IMR-90 (cell line): Measurements from ENCODE around the gene SOS1. TPM values are rescaled to one million over a fixed set of nuclear protein-coding genes. Genes with fewer than 3 reads are reported as not detected.

Source experiments
- ATAC-seq: fragments of 200-7000 bp; cut with Tn5 transposase; 2 replicates; pipeline ENCODE4 v1.9.1; 2020; ENCODE audit warnings: low read depth, mild to moderate bottlenecking, moderate library complexity
- BruUV-seq: library from RNA; stranded (reverse); fragments of 400-500 nt; replicated peaks from 2 replicates; lab custom pipeline; 2021; lab: Mats Ljungman, UMichigan
- CTCF ChIA-PET: fragments of 300-600 bp; formaldehyde crosslinking; extraction: SDS; loops from one replicate; lab custom pipeline; 2021; ENCODE audit warnings: antibody characterized with exemption; lab: Yijun Ruan, JAX
- POLR2A ChIA-PET: fragments of 300-600 bp; sonication (Branson Sonifier 250); formaldehyde crosslinking; loops from one replicate; lab custom pipeline; 2022; ENCODE audit warnings: antibody characterized with exemption; ENCODE audit not compliant: unreplicated experiment; lab: Charles Lee
- DNase-seq: peaks from one replicate; pipeline ENCODE4 v3.0.0; 2013
- H2AFZ ChIP-seq: replicated peaks from 2 replicates; pipeline ENCODE3; 2013; ENCODE audit warnings: low read length, mild to moderate bottlenecking; ENCODE audit not compliant: poor library complexity
- H2AK5ac ChIP-seq: 2 replicates; pipeline ENCODE4 v1.6.1; 2013; ENCODE audit warnings: low read depth, low read length, inconsistent platforms
- H2AK9ac ChIP-seq: replicated peaks from 2 replicates; pipeline ENCODE3; 2013; ENCODE audit warnings: mild to moderate bottlenecking, low read depth, low read length, moderate library complexity; ENCODE audit not compliant: poor library complexity
- H2BK120ac ChIP-seq: 2 replicates; pipeline ENCODE4 v1.6.1; 2013; ENCODE audit warnings: low read depth, low read length, inconsistent platforms
- H2BK15ac ChIP-seq: 3 replicates; pipeline ENCODE4 v1.6.1; 2013; ENCODE audit warnings: low read depth, low read length, inconsistent platforms
- H2BK20ac ChIP-seq: 2 replicates; pipeline ENCODE4 v1.6.1; 2013; ENCODE audit warnings: low read depth, mild to moderate bottlenecking, inconsistent platforms, low read length, moderate library complexity
- H2BK5ac ChIP-seq: 2 replicates; pipeline ENCODE4 v1.6.1; 2013; ENCODE audit warnings: mild to moderate bottlenecking, low read depth, low read length, inconsistent platforms; ENCODE audit not compliant: poor library complexity, severe bottlenecking
- H3K14ac ChIP-seq: replicated peaks from 2 replicates; pipeline ENCODE4 v1.6.1; 2013; ENCODE audit warnings: low read depth, low read length, inconsistent platforms
- H3K18ac ChIP-seq: 2 replicates; pipeline ENCODE4 v1.6.1; 2013; ENCODE audit warnings: low read depth, low read length, control low read depth
- H3K23ac ChIP-seq: 2 replicates; pipeline ENCODE4 v1.6.1; 2013; ENCODE audit warnings: low read depth, low read length, inconsistent platforms
- H3K27ac ChIP-seq: 2 replicates; pipeline ENCODE4 v1.5.1; 2013; ENCODE audit warnings: mild to moderate bottlenecking, control low read depth, low read length; ENCODE audit not compliant: insufficient read depth
- H3K27me3 ChIP-seq: 2 replicates; pipeline ENCODE4 v1.6.1; 2013; ENCODE audit warnings: low read length; ENCODE audit not compliant: control insufficient read depth, insufficient read depth
- H3K36me3 ChIP-seq: 2 replicates; pipeline ENCODE4 v1.6.1; 2013; ENCODE audit warnings: low read length, mixed read lengths; ENCODE audit not compliant: control insufficient read depth, insufficient read depth
- H3K4ac ChIP-seq: 2 replicates; pipeline ENCODE4 v1.6.1; 2013; ENCODE audit warnings: low read depth, low read length, inconsistent platforms
- H3K4me1 ChIP-seq: 2 replicates; pipeline ENCODE4 v1.6.1; 2013; ENCODE audit warnings: low read length, mixed read lengths; ENCODE audit not compliant: control insufficient read depth, insufficient read depth
- H3K4me2 ChIP-seq: 2 replicates; pipeline ENCODE4 v1.6.1; 2013; ENCODE audit warnings: low read depth, mild to moderate bottlenecking, control low read depth, low read length, moderate library complexity
- H3K4me3 ChIP-seq: 2 replicates; pipeline ENCODE4 v1.5.1; 2013; ENCODE audit warnings: low read depth, mild to moderate bottlenecking, control low read depth, low read length, moderate library complexity; ENCODE audit not compliant: insufficient read depth
- H3K56ac ChIP-seq: 2 replicates; pipeline ENCODE4 v1.6.1; 2013; ENCODE audit warnings: low read length, inconsistent platforms; ENCODE audit not compliant: insufficient read depth; ENCODE audit errors: extremely low read depth
- H3K79me1 ChIP-seq, 2 experiments: 2 replicates each; pipeline ENCODE4 v1.6.1; 2013; ENCODE audit warnings: low read length in 2 of 2, inconsistent platforms in 1 of 2, low read depth in 1 of 2
- H3K9ac ChIP-seq: 2 replicates; pipeline ENCODE4 v1.6.1; 2013; ENCODE audit warnings: low read depth, low read length, control low read depth
- H3K9me1 ChIP-seq: 2 replicates; pipeline ENCODE4 v1.6.1; 2013; ENCODE audit warnings: low read length, inconsistent platforms; ENCODE audit not compliant: insufficient read depth
- H3K9me3 ChIP-seq: 2 replicates; pipeline ENCODE4 v1.6.1; 2013; ENCODE audit warnings: low read length; ENCODE audit not compliant: control insufficient read depth, insufficient read depth
- H4K20me1 ChIP-seq: 2 replicates; pipeline ENCODE4 v1.6.1; 2013; ENCODE audit warnings: low read length, inconsistent platforms; ENCODE audit not compliant: insufficient read depth
- H4K5ac ChIP-seq: 2 replicates; pipeline ENCODE4 v1.6.1; 2013; ENCODE audit warnings: mild to moderate bottlenecking, low read depth, low read length, control low read depth
- H4K8ac ChIP-seq, 2 experiments: 2 replicates each; pipeline ENCODE4 v1.6.1; 2013; ENCODE audit warnings: low read depth in 2 of 2, low read length in 2 of 2, control low read depth in 1 of 2, inconsistent platforms in 1 of 2
- H4K91ac ChIP-seq: 2 replicates; pipeline ENCODE4 v1.6.1; 2013; ENCODE audit warnings: low read depth, low read length, inconsistent platforms; ENCODE audit not compliant: insufficient read depth
- MAFK ChIP-seq: IDR thresholded peaks from 2 replicates; pipeline ENCODE4 v1.6.1; 2012; ENCODE audit warnings: low read depth, low read length, improper control_type of control experiment
- MAZ ChIP-seq: IDR thresholded peaks from 2 replicates; pipeline ENCODE4 v1.6.1; 2012; ENCODE audit warnings: low read depth, mild to moderate bottlenecking, low read length, improper control_type of control experiment, moderate library complexity, borderline replicate concordance
- MXI1 ChIP-seq: IDR thresholded peaks from 2 replicates; pipeline ENCODE4 v1.6.1; 2012; ENCODE audit warnings: low read depth, mild to moderate bottlenecking, low read length, moderate library complexity, borderline replicate concordance
- WGBS, 2 experiments: methylation state at CpG; one replicate each; pipeline versions ENCODE4 v1.1.5 to v1.1.7; 2013; ENCODE audit warnings: missing lambda C conversion rate in 2 of 2; ENCODE audit not compliant: insufficient read length in 1 of 2; ENCODE audit errors: extremely low coverage in 2 of 2; 5-methylcytosine and 5-hydroxymethylcytosine counted together
- dilution Hi-C: fragments of 300-500 bp; cut with HindIII; formaldehyde crosslinking; loops from one replicate; pipeline ENCODE4 v1.14.3; 2018; ENCODE audit warnings: low sequenced_read_pairs; ENCODE audit not compliant: unreplicated experiment
- in situ Hi-C: fragments of 300-500 bp; cut with MboI; formaldehyde crosslinking; loops from 3 replicates; pipeline ENCODE4 v1.14.3; 2019; ENCODE audit warnings: low sequenced_read_pairs, inconsistent platforms, mixed read lengths
- intact Hi-C: fragments of 100-400 bp; cut with micrococcal nuclease; formaldehyde crosslinking; loops from 2 replicates; pipeline ENCODE4 v1.10.0; 2022
- polyA plus RNA-seq, 3 experiments: library from polyadenylated mRNA; depleted of rRNA; stranded (reverse); fragments of >200 nt; gene quantifications; 2 replicates each; pipeline ENCODE4 v1.2.3, GENCODE V29; 2012; ENCODE audit warnings: low replicate concordance in 1 of 3
- total RNA-seq: library from RNA; depleted of rRNA; stranded (reverse); fragments of >200 nt; gene quantifications from 2 replicates; pipeline ENCODE4 v1.2.3, GENCODE V29; 2012
- TF ChIP-seq, protein P1 (sequence below): fragments of 150-350 bp; IDR thresholded peaks from 2 replicates; pipeline ENCODE4 v1.6.1; 2016; ENCODE audit warnings: low read depth, mild to moderate bottlenecking, low read length, moderate library complexity, borderline replicate concordance

The SOS1 gene
- total and polyA plus RNA-seq, 2 of the 4 experiments (the other 2 are of a cell fraction), result 8.2 to 11.2 TPM

DNA sequence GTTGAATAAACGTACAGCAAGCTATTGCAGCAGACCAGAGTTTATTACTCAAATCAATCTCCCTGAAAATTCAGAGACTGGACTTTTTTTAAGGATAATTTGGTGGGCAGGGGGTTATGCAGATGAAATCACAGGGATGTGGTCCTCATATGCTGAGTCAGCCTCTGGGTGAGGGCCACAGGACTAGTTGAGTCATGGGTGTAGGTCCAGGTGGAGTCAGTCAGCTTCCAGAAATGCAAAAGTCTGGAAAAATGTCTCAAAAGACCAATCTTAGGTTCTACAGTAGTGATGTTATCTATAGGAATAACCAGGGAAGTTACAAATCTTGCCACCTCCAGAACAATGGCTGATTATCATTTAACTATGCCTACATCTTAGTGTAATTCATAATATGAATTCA, 180.1 kb downstream of the SOS1 start:
- dilution Hi-C loops, result no loop called here
- BruUV-seq, result no TSS peak
- CTCF ChIA-PET, result no interaction called here
- no peak overlapping the region for H3K4me2 ChIP-seq
- intact Hi-C loops, result no loop called here
- no peak overlapping the region for H3K56ac ChIP-seq
- H3K27me3 ChIP-seq, result no peaks in the 10 kb centered on the region; the same call in 1 of the 2 replicates
- H3K4ac ChIP-seq, result no peak overlapping the region
- no peaks in the 10 kb centered on the region for H3K79me1 ChIP-seq
- no peak overlapping the region for H4K8ac ChIP-seq
- TF ChIP-seq MAZ (no peak), MAFK (peak; percentile 27; the same call in 1 of the 2 replicates), MXI1 (no peak)
- TF ChIP-seq, protein P1, sequence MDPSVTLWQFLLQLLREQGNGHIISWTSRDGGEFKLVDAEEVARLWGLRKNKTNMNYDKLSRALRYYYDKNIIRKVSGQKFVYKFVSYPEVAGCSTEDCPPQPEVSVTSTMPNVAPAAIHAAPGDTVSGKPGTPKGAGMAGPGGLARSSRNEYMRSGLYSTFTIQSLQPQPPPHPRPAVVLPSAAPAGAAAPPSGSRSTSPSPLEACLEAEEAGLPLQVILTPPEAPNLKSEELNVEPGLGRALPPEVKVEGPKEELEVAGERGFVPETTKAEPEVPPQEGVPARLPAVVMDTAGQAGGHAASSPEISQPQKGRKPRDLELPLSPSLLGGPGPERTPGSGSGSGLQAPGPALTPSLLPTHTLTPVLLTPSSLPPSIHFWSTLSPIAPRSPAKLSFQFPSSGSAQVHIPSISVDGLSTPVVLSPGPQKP, result no peak
- no peak overlapping the region for H3K4me3 ChIP-seq
- no peak overlapping the region for H2AFZ ChIP-seq
- no peak for DNase-seq
- no peak overlapping the region for H3K18ac ChIP-seq
- H3K14ac ChIP-seq, result no peak overlapping the region
- POLR2A ChIA-PET, result no interaction called here
- no peak overlapping the region for H2BK5ac ChIP-seq
- H4K91ac ChIP-seq, result no peak overlapping the region
- H3K27ac ChIP-seq, result no peak overlapping the region
- 0 out of 2 replicates have a peak, but pooled peaks cover 3% of the 10 kb centered on the region for H3K9me1 ChIP-seq
- H4K5ac ChIP-seq, result no peak overlapping the region
- H3K23ac ChIP-seq, result no peak overlapping the region
- no peak for ATAC-seq
- H4K20me1 ChIP-seq, result no peaks in the 10 kb centered on the region
- no peak overlapping the region for H2BK20ac ChIP-seq
- in situ Hi-C loops, result loop anchor here (10.0 kb wide), 1 partner anchor 284 kb away; no protein-coding TSS in a partner anchor
- no peak overlapping the region for H2BK120ac ChIP-seq
- no peak overlapping the region for H2AK9ac ChIP-seq
- H2BK15ac ChIP-seq, result no peak overlapping the region
- no peaks in the 10 kb centered on the region for H3K36me3 ChIP-seq
- H3K9me3 ChIP-seq, result no peaks in the 10 kb centered on the region
- WGBS, 2 experiments, result no CpG with 5 or more reads among the region's 1 CpG
- H3K4me1 ChIP-seq, result no peaks in the 10 kb centered on the region
- no peak overlapping the region for H3K9ac ChIP-seq
- no peak overlapping the region for H2AK5ac ChIP-seq
